B cell (primary cell): ENCODE results near the gene TPBGL. TPM values are rescaled to one million over a fixed set of nuclear protein-coding genes. Genes with fewer than 3 reads are reported as not detected.
A peak's percentile ranks its signal among the peaks of the same experiment; 100 is the strongest.

Source experiments
- ATAC-seq: fragments of 200-7000 bp; cut with Tn5 transposase; one replicate; pipeline ENCODE4 v1.10.0; 2021; ENCODE audit warnings: low read depth, mild to moderate bottlenecking, moderate number of reproducible peaks, moderate library complexity
- CTCF ChIA-PET: fragments of 350-600 bp; sonication (Branson Sonifier 250); formaldehyde crosslinking; loops from one replicate; lab custom pipeline; 2021; ENCODE audit warnings: antibody characterized with exemption, inconsistent platforms; lab: Charles Lee
- POLR2A ChIA-PET: fragments of 350-600 bp; sonication (Branson Sonifier 250); formaldehyde crosslinking; loops from one replicate; lab custom pipeline; 2021; ENCODE audit warnings: antibody characterized with exemption; lab: Charles Lee
- DNase-seq: peaks from one replicate; pipeline ENCODE4 v3.0.0; 2013
- H2AFZ ChIP-seq: 2 replicates; pipeline ENCODE4 v1.6.1; 2012; ENCODE audit warnings: mild to moderate bottlenecking, low read depth, low read length; ENCODE audit not compliant: insufficient read depth, poor library complexity, severe bottlenecking
- H3K27ac ChIP-seq, 2 donors: 1 replicate in 1 of 2; 2 replicates in 1 of 2; pipeline ENCODE4 v1.5.1; 2012 to 2013; ENCODE audit warnings: low read length in 2 of 2, mild to moderate bottlenecking in 2 of 2, moderate library complexity in 1 of 2
- H3K27me3 ChIP-seq, 4 experiments: fragments of 200-600 bp in 1 of 4; sonication (generic) in 1 of 4; replicated peaks in 1 of 4; 1 replicate in 2 of 4; 2 replicates in 2 of 4; pipeline versions ENCODE4 v1.6.1 to v1.7.0; 2013 to 2016; ENCODE audit warnings: low read length in 3 of 4, mild to moderate bottlenecking in 2 of 4, mixed read lengths in 1 of 4, moderate library complexity in 1 of 4; ENCODE audit not compliant: insufficient read depth in 4 of 4, control insufficient read depth in 3 of 4; ENCODE audit errors: control extremely low read depth in 1 of 4
- H3K36me3 ChIP-seq, 2 experiments: replicated peaks in 1 of 2; 1 replicate in 1 of 2; 2 replicates in 1 of 2; pipeline versions ENCODE4 v1.6.1 to v1.7.1; 2013; ENCODE audit warnings: low read length in 1 of 2; ENCODE audit not compliant: insufficient read depth in 2 of 2, control insufficient read depth in 1 of 2; ENCODE audit errors: control extremely low read depth in 1 of 2, extremely low read depth in 1 of 2
- H3K4me1 ChIP-seq, 2 donors: fragments of 200-600 bp in 1 of 2; sonication (generic) in 1 of 2; 1 replicate in 1 of 2; 2 replicates in 1 of 2; pipeline versions ENCODE4 v1.5.1 to v1.6.1; 2013 to 2017; ENCODE audit warnings: low read length in 2 of 2; ENCODE audit not compliant: control insufficient read depth in 2 of 2, insufficient read depth in 2 of 2
- H3K4me2 ChIP-seq: replicated peaks from 2 replicates; pipeline ENCODE3; 2012; ENCODE audit warnings: mild to moderate bottlenecking, low read depth, low read length; ENCODE audit not compliant: poor library complexity, severe bottlenecking
- H3K4me3 ChIP-seq, 5 experiments: fragments of 200-600 bp in 1 of 5; sonication (generic) in 1 of 5; 1 replicate in 3 of 5; 2 replicates in 2 of 5; pipeline versions ENCODE4 v1.5.1 to v1.7.0; 2011 to 2016; ENCODE audit warnings: low read length in 4 of 5, mild to moderate bottlenecking in 4 of 5, low read depth in 2 of 5, control low read depth in 1 of 5, moderate library complexity in 1 of 5; ENCODE audit not compliant: insufficient read depth in 1 of 5; ENCODE audit errors: control extremely low read depth in 1 of 5, extremely low read depth in 1 of 5
- H3K79me2 ChIP-seq: fragments of 200-600 bp; sonication (generic); one replicate; pipeline ENCODE4 v1.6.0; 2016; ENCODE audit warnings: low read length; ENCODE audit not compliant: control insufficient read depth, insufficient read depth
- H3K9ac ChIP-seq: fragments of 200-600 bp; sonication (generic); 2 replicates; pipeline ENCODE4 v1.6.1; 2017; ENCODE audit warnings: mild to moderate bottlenecking, low read length, moderate library complexity
- H3K9me3 ChIP-seq, 3 donors: one replicate each; pipeline versions ENCODE4 v1.6.1 to v1.7.1; 2013; ENCODE audit warnings: low read length in 2 of 3; ENCODE audit not compliant: control insufficient read depth in 2 of 3, insufficient read depth in 1 of 3; ENCODE audit errors: control extremely low read depth in 1 of 3
- H4K20me1 ChIP-seq: 2 replicates; pipeline ENCODE4 v1.6.0; 2012; ENCODE audit warnings: mild to moderate bottlenecking, low read length; ENCODE audit not compliant: insufficient read depth, control insufficient read depth, poor library complexity, severe bottlenecking
- H3K27ac Mint-ChIP-seq: one replicate; pipeline ENCODE4 v1.8.0; 2021; ENCODE audit warnings: mixed read lengths
- H3K27me3 Mint-ChIP-seq: one replicate; pipeline ENCODE4 v1.8.0; 2021; ENCODE audit warnings: mixed read lengths
- H3K4me1 Mint-ChIP-seq: one replicate; pipeline ENCODE4 v1.8.0; 2021; ENCODE audit warnings: mixed read lengths
- H3K4me3 Mint-ChIP-seq: one replicate; pipeline ENCODE4 v1.8.0; 2021; ENCODE audit warnings: mixed read lengths
- H3K9me3 Mint-ChIP-seq: one replicate; pipeline ENCODE4 v1.8.0; 2022; ENCODE audit warnings: mixed read lengths; ENCODE audit not compliant: insufficient read depth
- CTCF ChIP-seq: fragments of 200-600 bp; IDR thresholded peaks from one replicate; pipeline ENCODE4 v1.8.0; 2022; ENCODE audit warnings: antibody characterized with exemption, mild to moderate bottlenecking
- EZH2 ChIP-seq: IDR thresholded peaks from 2 replicates; pipeline ENCODE4 v1.6.1; 2012; ENCODE audit warnings: borderline replicate concordance, low read depth, mild to moderate bottlenecking, moderate library complexity, low read length; ENCODE audit not compliant: insufficient read depth, poor library complexity, severe bottlenecking
- WGBS: methylation state at CpG from one replicate; pipeline ENCODE4 v1.1.5; 2013; ENCODE audit warnings: missing lambda C conversion rate; ENCODE audit not compliant: insufficient coverage; 5-methylcytosine and 5-hydroxymethylcytosine counted together
- intact Hi-C: fragments of 100-400 bp; cut with micrococcal nuclease; formaldehyde crosslinking; loops from one replicate; pipeline ENCODE4 v1.10.0; 2022
- polyA plus RNA-seq: library from polyadenylated mRNA; depleted of rRNA; stranded (reverse); fragments of >200 nt; gene quantifications from 2 replicates; pipeline ENCODE4 v1.2.3, GENCODE V29; 2012
- total RNA-seq, 2 donors: library from RNA; stranded (reverse); fragments of 120-200 nt in 1 of 2; gene quantifications; 1 replicate in 1 of 2; 2 replicates in 1 of 2; pipeline versions ENCODE4 v1.2.3 to v1.2.4, GENCODE V29; 2013 to 2022

Gene TPBGL
- total and polyA plus RNA-seq, 2 donors (not counting 1 experiment from before 2014, with no cell fraction given): not detected

DNA sequence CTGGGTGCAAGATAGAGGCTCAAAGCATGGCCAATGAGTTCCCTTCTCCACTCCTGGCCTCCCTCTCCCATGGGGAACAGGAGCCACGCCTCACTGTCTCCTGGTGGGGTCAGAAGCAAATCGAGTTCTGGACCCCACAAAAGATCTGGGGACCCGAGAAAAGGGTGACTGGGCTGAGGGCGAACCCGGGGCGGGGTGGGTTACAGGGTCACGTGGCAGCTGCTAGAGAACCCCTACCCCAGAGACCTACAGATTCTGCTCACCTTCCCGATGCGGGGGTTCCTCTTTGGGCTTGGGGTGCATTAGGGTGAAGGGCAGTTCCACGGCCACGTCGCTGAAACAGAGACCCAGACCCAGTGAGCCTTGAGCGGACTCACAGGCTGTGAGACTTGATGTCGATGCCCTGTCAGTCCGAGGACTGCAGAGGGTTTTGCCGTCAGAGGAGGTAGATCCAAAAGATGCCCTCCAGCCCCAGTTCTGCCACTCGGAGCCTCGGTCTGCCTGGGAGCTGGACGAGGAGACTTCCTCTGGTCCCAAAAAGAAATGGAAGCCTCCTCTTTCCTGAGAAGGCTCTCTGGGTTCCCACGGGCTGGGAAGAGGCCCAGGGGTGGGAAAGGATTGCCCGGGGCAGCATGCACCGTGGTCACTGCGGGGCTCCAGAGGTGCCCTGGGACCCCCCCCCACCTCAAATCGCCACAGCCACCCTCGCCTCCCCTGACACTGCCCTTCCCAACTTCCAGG lies 28.2 kb downstream of the TPBGL start:
- no peak overlapping the region for H3K4me2 ChIP-seq
- no peak for TF ChIP-seq EZH2
- TF ChIP-seq CTCF: no peak
- no peak for ATAC-seq
- no peaks in the 10 kb centered on the region for H3K27me3 ChIP-seq
- H3K27ac ChIP-seq: no peak overlapping the region
- POLR2A ChIA-PET: no interaction called here
- no peaks in the 10 kb centered on the region for H3K27me3 Mint-ChIP-seq
- peaks cover 10 to 24% of the 10 kb centered on the region in 2 donors for H3K4me1 ChIP-seq
- H3K4me3 Mint-ChIP-seq: no peak overlapping the region
- intact Hi-C loops: no loop called here
- no peak overlapping the region for H3K27ac Mint-ChIP-seq
- peaks cover 25% of the 10 kb centered on the region for H3K4me1 Mint-ChIP-seq
- H3K9ac ChIP-seq: no peak overlapping the region
- no peak overlapping the region for H3K4me3 ChIP-seq
- H3K9me3 Mint-ChIP-seq: no peaks in the 10 kb centered on the region
- no peaks in the 10 kb centered on the region for H3K79me2 ChIP-seq
- no peaks in the 10 kb centered on the region for H4K20me1 ChIP-seq
- WGBS: 92% methylated on average over 25 of the region's 25 CpGs
- CTCF ChIA-PET: interaction anchor here (1.0 to 13.0 kb wide), 5 partner anchors 11 to 126 kb away, joined by 3 to 199 read pairs (median 8); no protein-coding TSS in a partner anchor
- peaks cover 0 to 2% (median 0%) of the 10 kb centered on the region in 3 donors for H3K9me3 ChIP-seq
- no peaks in the 10 kb centered on the region for H3K36me3 ChIP-seq
- H2AFZ ChIP-seq: no peak overlapping the region
- peak; percentile 5 for DNase-seq

- no peaks in the 10 kb centered on the region for H3K36me3 ChIP-seq
- DNase-seq (no peak), ATAC-seq (no peak)
- no peak overlapping the region for H2AFZ ChIP-seq
- no peak for TF ChIP-seq EZH2
- no peak for TF ChIP-seq CTCF
- Mint-ChIP-seq H3K27ac (no peak overlapping the region), H3K4me1 (peaks cover 20% of the 10 kb centered on the region), H3K27me3 (no peaks in the 10 kb centered on the region), H3K9me3 (no peaks in the 10 kb centered on the region), H3K4me3 (no peak overlapping the region)
- H3K4me3 ChIP-seq: no peak overlapping the region
- H3K27ac ChIP-seq: no peak overlapping the region
- peaks cover 5 to 19% of the 10 kb centered on the region in 2 donors for H3K4me1 ChIP-seq
- peaks cover 0 to 2% (median 0%) of the 10 kb centered on the region in 3 donors for H3K9me3 ChIP-seq
- WGBS: 100% methylated on average over 2 of the region's 4 CpGs
- intact Hi-C loops: no loop called here
- H3K79me2 ChIP-seq: no peaks in the 10 kb centered on the region
- ChIA-PET CTCF (interaction anchor here (1.0 to 13.0 kb wide), 5 partner anchors 11 to 127 kb away, joined by 3 to 199 read pairs (median 8); no protein-coding TSS in a partner anchor), POLR2A (no interaction called here)
- H3K4me2 ChIP-seq: no peak overlapping the region
- H4K20me1 ChIP-seq: no peaks in the 10 kb centered on the region
- H3K27me3 ChIP-seq: no peaks in the 10 kb centered on the region
- H3K9ac ChIP-seq: no peak overlapping the region
Observed at GRCh38 chr11:75269367-75269660, 28.7 kb downstream of the TPBGL start.
